Measurements from ENCODE around the gene CLIC5.
A peak's percentile ranks its signal among the peaks of the same experiment; 100 is the strongest.

The CLIC5 gene

DNA sequence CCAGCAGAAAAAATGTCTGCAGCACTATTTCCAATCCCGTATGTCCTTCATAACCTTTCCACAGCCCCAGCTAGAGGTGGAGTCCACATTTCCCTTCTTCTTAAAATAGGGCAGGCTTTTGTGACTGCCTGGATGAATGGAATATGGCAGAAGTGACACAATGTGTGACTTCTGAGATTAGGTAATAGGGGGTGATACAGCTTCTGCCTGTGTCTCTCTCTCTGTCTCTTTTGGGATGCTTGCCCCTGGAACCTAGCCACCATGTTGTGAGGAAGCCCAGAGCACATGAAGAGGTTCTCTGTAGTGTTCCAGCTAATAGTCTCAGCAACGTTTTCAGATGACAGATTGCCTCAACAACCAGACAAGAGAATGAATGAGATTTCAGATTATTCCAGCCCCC is 51.4 kb downstream of the CLIC5 start:
- no peak for DNase-seq (ENCODE audit: low read depth)

DNA sequence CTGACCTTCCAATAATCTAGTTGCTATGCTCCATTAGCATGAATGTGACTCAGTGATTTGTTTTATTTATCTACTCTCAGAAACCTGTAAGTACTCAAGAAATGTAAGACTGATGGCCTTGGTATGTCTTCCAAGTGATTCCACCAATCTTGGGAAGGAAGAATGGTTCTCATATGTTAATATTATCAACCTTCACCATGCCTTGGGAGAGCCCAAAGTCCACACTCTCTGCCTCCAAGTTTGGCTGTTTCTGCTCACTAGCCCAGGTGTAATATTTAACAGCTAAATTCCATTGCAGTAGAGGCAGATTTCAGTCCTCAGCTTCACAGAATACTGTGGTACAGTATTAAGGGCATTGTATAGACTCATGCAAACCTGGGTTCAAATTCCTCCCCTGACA is 51.8 kb downstream of the CLIC5 start:
- DNase-seq (ENCODE audit: low read depth): no peak

DNA sequence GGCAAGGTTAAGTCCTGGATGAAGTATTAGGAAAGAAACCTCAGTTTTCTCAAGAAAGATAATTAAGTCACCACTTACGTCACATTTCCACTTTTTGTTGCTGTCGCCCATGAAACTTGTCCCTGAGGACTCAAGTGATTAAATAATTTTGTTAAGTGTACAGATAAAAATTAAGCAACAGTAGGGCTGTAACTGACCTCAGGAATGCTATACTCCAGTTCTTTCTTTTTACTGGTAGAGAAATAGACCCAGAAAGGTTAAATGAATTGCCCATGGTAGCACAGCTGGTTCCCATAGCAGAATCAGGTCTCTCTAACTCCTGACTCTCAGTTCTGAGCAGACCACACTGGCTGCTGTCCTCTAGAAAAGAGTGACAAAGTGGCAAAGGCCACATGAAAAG is 54.5 kb downstream of the CLIC5 start:
- no peak for DNase-seq (ENCODE audit: low read depth)

DNA sequence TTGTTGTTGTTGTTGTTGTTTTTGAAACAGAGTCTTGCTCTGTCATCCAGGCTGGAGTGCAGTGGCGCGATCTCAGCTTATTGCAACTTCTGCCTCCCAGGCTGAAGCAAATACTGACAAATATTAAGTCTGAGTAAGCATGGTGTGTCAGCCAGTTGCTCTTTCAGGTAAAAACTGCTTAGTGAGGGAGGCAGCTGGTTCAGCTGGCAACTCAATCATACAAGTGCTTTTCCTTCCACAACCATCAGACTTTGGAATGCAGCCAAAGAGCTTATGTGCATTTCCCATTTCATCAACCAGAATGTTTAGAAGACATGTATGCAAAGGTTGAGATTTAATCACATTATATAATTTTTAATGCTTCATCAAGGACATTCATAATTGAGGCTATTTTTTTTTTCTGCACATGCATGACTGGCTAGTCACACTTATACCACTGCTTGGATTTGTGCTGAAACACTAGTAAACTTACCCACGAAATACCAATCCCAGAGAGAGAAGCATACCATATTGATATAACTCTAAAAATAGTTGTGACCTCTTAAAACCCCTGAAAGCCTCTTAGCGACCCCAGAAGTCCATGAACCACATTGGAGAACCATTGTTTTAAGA is 56.0 kb downstream of the CLIC5 start:
- DNase-seq (ENCODE audit: low read depth): no peak

DNA sequence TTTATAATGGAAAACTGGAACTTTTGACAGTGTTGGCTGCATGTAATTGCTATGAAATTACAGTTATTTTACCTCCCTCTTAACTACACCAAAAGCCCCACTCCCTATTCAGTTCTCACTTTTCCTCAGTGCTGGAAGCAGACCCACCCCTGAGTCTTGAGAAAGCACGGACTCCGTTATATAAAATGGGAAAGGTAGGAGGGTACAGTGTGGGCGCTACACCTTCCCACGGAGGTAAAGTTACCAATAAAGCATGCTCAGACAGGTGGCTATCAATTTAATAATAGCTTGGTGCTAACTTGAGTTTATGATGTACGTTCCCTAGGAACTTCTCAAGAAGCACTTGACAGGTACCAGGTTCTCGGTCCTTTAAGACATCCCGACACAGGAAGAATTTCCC is 59.0 kb downstream of the CLIC5 start:
- DNase-seq (ENCODE audit: low read depth): no peak

DNA sequence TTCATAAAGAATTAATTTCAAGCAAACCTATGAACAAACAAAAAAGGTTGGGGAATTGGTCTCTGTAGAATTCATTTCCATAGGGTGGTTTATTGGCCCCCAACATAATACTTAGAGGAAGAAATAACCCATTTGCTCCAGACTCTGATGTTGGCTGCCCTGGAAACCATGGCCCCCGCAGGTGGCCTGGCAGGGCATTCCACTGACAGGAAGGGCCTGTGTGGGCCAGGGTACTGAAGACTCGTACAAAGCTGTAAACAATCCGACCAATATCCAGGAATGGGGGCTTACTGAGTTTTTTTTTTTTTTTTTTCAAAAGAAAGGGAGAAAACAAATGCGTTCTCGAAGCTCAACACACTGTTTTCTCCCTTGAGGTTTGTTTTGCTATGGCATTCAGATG is 59.5 kb downstream of the CLIC5 start:
- DNase-seq (ENCODE audit: low read depth): no peak

DNA sequence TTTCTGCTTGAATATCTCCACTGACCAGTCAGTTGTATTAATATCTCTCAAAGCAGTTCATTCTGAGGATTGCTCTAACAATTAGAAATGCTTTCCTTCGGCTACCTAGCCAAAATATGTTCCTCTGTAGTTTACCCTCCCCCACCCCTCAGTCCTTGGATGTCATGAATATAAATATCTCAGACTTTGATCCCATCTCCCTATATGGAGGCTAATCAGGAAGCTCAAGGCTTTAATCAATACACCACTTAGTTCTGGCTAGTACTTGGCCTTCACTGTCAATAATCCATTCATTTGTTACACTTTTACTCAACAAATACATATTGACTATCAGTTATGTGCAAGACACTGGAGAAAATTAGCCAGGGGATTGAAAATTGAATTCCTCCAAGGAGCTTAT is 60.1 kb downstream of the CLIC5 start:
- DNase-seq (ENCODE audit: low read depth): no peak

DNA sequence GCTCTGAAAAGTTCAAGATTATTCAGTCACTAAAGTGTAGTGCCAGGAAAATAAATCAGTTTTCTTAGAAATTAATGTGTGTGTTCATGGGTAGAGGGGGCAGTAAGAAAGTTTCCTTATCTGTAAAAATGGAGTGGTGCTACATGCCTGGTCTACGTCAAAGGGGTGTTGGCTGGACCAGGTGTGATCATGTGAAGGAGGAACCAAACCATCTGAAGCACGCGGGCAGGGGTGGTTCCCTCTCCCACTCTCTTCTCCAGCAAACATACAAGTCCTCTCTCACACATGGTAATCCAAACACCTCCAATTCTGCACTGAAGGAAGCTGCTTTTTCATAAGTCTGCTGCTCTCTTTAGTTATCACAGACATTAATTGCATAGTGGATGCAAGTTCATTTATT is 63.1 kb downstream of the CLIC5 start:
- no peak for DNase-seq (ENCODE audit: low read depth)

DNA sequence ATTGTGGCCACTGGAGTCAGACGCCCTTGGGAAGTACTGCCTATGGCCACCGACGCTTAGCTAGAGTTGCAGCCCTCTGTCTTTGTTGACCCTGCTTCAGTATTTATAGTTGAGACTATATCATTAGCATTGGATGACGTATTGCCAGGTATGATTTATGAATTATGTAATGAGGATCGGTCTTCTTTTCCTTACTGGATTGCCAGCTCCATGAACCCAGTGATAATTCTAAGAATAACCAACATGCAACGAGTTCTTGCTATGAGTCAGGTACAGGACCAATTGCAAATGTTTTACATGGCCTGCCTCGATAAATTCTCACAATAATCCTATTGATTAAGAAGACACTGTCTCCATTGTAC is 63.5 kb downstream of the CLIC5 start:
- no peak for DNase-seq (ENCODE audit: low read depth)

DNA sequence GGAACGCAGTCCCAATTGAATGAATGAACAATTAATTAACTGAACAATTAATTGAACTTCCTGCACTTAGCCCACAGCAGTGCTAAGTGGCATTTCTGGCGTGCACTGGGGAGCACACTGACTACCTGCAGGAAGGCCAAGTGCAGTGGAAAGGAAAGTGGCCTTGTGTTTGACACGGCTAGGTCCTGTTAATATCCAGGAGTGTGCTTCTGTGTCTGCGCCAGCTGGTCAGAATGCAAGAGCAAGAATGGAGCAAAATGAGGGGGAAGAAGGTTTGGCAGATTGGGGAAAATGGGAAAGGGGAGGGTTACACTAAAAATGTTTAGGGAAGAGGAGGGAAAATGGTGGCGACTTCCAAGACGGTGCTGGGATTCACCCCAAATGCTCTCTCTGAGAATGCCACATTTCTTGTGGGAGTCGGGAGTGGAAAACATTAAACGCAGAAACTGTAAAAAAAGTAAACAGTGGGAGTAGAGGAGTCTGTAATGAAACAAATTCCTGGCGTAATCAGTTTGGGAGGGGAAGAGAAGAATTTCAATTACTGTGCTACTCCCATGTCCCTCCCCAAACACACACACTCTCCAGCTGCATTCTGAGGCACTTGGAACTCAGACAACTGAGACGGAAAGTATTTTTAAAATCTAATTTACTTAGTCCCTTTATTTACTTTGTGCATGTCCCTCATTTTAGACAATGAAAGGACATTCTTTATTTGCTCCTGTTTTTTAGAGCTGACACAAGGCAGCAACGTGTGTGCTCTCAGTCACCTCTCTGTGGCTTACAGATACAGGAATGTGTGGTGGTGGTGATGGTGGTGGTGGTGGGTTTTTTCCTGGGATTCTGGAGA is 64.1 kb downstream of the CLIC5 start:
- no peak for DNase-seq (ENCODE audit: low read depth)

DNA sequence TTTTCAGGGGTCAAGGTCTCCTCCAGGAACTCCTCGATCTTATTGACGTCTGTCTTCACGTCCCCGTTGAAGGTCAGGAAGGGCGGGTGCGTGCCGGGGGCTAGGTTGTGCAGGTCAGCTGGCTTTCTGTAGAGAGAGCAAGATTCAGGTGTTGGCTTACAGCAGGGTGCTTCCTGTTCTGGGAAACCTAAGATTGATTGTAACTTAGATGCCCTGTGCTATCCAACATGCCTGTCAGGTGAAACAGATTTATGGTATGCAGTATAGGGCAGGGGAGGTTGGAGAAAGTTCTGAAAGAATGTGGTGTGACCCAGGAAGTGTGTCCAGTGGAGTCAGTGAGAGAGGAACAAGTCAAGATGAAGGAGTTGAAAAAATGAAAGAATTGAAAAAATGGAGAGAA is 66.4 kb downstream of the CLIC5 start:
- no peak for DNase-seq (ENCODE audit: low read depth)

DNA sequence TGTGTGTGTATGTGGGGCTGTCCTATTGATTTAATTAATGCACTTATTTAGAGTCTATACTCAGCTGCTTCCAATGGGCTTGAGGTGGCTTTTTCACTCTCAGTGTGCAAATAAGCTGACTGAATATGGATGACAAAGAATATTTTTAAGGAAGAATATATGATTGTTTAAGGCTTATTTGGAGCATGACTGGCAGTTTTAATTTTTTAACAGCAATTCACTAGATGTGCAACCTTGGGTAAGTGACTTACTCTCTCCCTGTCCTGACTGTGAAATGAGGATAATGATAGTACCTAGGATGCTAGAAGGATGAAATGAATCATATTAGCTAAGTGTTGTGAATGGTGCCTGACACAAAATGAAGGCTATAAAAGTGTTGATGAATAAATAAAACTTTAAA is 67.9 kb downstream of the CLIC5 start:
- DNase-seq (ENCODE audit: low read depth): no peak

DNA sequence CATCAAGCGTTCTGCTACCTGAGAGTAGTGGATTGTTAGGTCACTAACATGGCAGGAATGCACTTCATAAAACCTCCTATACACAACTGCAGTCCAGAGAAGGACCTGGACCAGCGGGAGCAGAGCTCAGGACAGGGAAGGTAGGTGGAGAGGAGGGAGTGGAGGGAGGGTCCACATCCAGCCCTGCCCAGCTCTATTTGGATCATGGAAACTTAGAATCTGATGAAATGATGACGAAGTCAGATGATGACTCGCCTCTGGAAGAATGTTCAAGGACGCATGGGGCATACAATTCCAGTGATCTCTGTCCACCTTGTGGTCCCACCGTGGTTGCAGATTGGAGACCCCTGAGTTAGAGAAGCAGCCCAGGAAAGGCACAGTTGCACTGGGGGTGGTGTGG is 68.8 kb downstream of the CLIC5 start:
- no peak for DNase-seq (ENCODE audit: low read depth)

DNA sequence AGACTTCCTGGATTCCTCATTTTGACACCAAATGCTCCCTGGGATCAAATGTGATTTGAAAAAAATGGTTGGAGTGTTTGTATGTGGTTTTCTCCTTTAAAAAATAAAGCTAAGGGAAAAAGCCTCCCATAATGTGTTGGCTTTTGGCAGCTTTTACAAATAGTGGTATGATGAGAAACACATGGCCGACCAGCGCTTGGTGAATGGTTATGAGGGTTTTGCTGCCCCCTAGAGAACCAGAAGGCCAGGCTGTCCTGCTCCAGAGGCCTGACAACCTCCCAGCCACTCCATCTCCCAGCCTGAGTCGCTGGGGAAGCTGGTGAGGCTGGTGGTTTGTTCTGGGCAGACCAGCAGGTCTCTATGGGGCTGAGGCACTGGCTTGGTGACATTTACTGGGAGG is 69.3 kb downstream of the CLIC5 start:
- no peak for DNase-seq (ENCODE audit: low read depth)

DNA sequence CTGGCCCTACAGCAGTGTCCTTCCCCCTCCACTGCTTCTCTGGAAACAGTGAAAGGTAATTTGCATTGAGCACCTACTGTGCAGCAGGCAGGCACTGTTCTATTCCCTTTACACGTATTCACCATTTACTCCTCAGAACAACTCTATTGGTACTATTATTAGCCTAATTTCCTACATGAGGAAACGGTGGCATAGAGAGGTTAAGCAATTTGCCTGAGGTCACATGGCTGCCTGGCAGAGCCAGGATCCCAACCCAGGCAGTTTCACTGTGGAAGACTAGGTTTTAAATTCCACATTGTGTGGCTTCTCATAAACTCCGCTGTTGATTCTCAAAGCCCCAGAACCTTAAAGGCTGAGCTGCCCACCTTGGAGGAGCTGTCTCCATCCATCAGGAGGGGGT is 72.7 kb downstream of the CLIC5 start:
- no peak for DNase-seq (ENCODE audit: low read depth)

DNA sequence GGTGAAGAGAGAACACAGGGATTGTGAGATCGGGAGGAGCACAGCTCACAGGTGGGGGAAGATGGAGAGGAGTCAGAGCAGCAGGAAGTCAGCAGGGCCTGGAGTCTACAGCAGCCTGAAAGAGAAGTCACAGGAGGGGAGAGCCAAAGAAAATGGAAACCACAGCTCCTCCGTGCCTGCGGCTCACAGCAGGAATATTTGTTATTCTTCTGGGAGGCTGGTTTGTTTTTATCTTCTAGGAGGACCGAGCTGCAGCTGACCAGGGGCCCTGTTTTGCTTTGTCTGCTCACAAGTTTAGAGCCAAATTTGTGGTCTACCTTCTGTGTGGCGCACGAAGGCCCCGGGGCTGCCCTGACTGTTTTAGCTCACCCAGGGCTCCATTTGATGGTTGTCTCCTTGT is 81.8 kb downstream of the CLIC5 start:
- no peak for DNase-seq (ENCODE audit: low read depth)

DNA sequence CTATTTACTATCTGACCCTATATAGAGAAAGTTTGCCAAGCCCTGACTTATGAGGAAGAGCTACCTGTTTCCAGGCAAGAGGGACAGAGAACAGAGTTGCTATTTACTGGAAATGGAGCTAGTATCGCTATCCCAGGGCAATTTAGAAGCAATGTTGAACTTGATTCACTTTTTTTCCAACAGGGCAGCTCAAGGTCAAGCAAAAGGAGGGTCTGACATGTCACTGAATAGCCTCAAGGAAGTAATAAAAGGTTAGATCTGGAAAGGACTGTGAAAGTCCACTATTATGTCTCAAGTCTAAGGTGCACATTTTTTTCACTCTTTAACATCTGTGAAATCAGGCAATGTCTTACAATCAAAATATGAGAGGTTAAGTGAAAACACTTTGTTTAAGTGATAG is 84.4 kb downstream of the CLIC5 start:
- no peak for DNase-seq (ENCODE audit: low read depth)

DNA sequence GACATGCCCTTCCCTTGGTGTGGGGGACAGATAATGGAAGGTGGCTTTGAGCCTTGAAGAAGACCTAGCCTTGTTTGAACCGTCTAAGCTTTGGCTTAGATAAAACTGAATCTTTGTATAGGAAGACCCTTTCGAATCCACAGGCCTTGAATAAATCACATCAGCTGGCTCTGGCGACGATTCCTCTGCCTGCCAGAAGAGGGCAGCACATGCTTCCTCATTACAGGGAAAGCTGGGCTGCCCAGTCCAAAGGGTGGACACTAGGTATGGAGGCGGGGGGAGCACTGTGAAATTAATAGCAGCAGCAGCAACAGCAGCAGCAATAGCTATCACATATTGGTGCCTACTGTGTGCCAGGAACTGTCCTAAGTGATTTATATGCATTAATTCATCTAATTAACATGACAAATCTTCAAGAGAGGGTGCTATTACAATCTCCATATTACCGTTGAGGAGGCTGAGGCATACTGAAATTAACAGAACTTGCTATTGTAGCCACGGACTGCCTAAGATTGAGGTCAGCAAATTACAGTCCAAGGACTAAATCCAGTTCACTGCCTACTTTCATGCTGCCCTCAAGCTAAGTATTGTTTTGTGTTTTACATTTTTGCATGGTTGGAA is 85.1 kb downstream of the CLIC5 start:
- peak; percentile 21 for DNase-seq (ENCODE audit: low read depth)

DNA sequence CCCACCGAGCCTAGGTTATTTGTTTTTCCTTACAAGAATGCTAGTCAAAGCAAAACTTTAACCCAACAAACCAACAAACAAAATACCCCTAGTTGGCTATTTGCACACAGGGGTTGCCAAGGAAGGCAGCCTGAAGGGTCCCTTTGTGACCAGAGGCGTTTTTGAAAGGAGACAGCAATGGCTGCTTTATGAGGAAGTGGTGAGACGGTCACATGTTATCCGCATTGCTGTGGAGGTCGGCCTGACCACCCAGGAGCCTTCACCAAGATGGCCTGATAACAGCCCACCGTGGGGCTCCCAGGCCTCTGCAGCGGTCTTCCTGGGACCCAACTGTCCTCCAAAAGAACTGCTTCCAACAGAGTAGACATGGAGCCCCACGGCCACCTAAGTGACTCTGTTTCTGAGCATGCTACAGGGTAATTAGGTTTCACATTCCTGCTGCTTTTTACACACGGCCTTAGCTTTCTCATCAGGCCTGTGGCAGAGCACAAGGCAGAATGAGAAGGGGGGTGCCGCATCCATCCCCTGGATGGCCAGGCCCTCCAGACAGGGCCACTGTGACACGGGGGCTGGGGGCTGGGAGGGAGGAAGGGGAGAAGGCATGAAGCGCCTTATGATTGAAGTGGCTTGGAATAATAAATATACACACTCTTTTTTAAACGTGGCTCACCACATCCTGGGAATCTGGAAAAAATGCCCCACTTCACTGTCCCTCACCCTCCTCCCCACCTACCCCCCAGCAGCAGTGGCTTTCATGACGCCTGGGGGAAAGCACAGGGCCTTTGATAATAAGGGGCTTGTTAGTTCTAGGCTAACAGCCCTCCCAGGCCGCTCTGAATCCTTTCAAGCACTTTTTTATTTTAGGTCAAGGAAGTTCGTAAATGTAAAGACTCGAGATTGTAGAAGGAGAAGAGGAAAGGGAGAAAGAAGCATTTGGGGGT is 86.0 kb downstream of the CLIC5 start:
- DNase-seq (ENCODE audit: low read depth): no peak

DNA sequence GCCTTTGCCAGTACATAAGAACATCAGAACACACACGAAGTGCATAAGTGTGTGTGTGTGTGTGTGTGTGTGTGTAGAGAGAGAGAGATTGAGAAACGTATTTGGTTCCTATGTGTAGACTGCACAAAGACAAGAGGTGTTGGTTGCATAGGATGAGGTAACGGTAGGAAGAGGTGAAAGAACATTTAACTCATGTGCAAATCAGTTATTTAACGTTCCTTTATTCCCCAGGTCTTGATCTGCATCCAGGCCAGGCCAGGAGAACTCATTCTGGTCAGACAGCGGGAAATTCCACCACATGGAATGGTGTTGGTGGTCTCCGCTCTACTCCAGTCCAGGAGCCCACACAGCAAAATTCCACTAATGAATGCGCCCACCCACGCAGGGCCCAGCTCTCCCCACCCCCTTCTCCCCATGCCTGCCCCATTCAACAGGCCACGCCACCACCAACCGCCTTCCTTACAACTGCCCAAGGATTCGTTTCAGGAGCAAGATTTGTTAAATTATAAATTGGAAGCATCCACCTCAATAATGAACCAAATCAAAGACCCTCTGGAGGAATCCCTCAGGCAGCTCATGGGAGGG is 86.8 kb downstream of the CLIC5 start:
- no peak for DNase-seq (ENCODE audit: low read depth)

DNA sequence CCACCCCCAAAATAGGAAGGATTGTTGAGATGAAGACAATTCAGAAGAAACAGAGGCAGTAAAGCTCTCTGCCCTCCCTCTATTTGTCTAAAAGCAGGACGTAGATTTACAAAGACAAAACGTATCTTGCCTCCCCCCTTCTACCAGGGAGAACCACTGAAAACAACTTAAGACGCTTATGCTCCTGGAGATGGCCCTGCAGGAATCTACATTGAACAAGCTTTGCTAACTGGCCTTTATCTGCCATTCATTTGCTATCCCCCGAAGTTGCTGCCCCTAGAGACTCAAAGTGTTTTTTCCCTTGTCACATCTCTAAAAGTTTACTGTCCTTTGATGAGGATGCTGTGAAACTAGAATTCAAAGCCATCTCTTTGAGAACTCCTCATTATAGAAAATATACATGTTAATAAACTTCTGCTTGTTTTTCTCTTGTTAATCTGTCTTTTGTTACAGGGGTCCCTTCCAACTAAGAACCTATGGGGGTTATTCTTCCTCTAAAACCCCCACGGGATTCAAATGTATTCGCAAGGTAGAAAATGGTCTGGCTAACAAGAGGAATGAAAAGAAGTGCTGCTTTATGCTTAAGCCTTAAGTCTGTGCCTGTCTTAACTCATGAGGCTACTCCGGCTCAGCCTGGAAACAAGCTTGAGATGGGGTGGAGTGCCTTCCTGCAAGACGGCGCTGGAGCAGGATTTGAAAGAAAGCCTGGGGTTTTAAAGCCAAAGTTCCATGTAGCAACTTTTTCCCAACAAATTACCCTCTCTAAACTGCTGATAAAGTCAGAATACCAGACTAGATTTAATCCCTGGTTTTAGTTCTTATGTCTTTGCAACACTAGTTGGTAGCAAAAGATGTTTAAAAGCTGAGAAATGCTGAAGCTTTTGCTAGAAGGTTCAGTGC is 88.0 kb downstream of the CLIC5 start:
- no peak for DNase-seq (ENCODE audit: low read depth)

All from stimulated activated CD4-positive, alpha-beta T cell treated with anti-CD3 and anti-CD28 coated beads, Interleukin-2, amount 100 ng/mL, for 4 hours (primary cell).